ENCODE results near the gene TFIP11.
A peak's percentile ranks its signal among the peaks of the same experiment; 100 is the strongest.

Gene TFIP11

GRCh38 chr22:26512149-26512793, at the start of gene TFIP11:
TFIP11 (minus strand) TSS chr22:26512473; CDS start chr22:26510272, 2,201 bp downstream.
- TF ChIP-seq CTCF (IDR thresholded peaks at IDR 0.05) (no peak), ZFX (IDR thresholded peaks at IDR 0.05; ENCODE audit: borderline replicate concordance) (no peak)
- peak within 1 kb of the TSS; percentile 53 for H3K27ac ChIP-seq

GRCh38 chr22:26561756-26562417, 49.6 kb upstream of the TFIP11 start:
- H3K27ac ChIP-seq, result no peak overlapping the region
- no peak for TF ChIP-seq CTCF (IDR thresholded peaks at IDR 0.05)

GRCh38 chr22:26559961-26560575, 47.8 kb upstream of the TFIP11 start:
- TF ChIP-seq ZFX (IDR thresholded peaks at IDR 0.05; ENCODE audit: borderline replicate concordance) (no peak), CTCF (IDR thresholded peaks at IDR 0.05) (no peak)
- no peak overlapping the region for H3K27ac ChIP-seq

GRCh38 chr22:26558248-26558895, 46.1 kb upstream of the TFIP11 start:
- no peak overlapping the region for H3K27ac ChIP-seq
- TF ChIP-seq CTCF (IDR thresholded peaks at IDR 0.05), result no peak
- no peak for TF ChIP-seq ZFX (IDR thresholded peaks at IDR 0.05; ENCODE audit: borderline replicate concordance)

- TF ChIP-seq CTCF (IDR thresholded peaks at IDR 0.05) (no peak), ZFX (IDR thresholded peaks at IDR 0.05; ENCODE audit: borderline replicate concordance) (no peak)
- no peak overlapping the region for H3K27ac ChIP-seq
Measured at GRCh38 chr22:26556904-26557303, 44.6 kb upstream of the TFIP11 start.

- H3K27ac ChIP-seq, result no peak overlapping the region
Measured at GRCh38 chr22:26555478-26555877, 43.2 kb upstream of the TFIP11 start.

More at GRCh38 chr22:26555478-26555877, 43.2 kb upstream of the TFIP11 start:
- TF ChIP-seq CTCF (IDR thresholded peaks at IDR 0.05), result no peak
- no peak for TF ChIP-seq ZFX (IDR thresholded peaks at IDR 0.05; ENCODE audit: borderline replicate concordance)

All from 22Rv1 (cell line).